ENCODE measurements around the gene B4GALT6. TPM values are rescaled to one million over a fixed set of nuclear protein-coding genes. Genes with fewer than 3 reads are reported as not detected.

Gene B4GALT6
- total and polyA plus RNA-seq, 2 of the 13 experiments (the other 11 are each of a cell fraction or from before 2014, with no cell fraction given) = 1.9 to 3.3 TPM

DNA sequence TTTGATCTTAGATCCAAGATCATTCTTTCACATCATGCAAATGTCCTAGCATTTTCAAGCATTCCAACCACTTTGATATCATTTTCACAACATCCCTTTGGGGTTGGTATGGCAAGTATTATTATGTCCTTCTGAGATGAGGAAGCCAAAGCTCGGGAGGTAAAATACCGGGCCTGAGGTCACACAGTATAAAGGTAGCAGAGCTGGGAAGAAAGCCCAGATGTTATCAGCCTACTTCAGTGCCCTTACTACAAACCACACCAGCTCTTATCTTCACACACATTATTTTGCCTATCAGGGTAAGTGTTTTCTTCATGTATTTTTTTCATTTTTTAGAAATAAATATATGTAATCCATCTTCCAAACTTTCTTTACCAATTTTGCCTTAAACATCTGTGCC lies 4.2 kb upstream of the B4GALT6 start:
- 0% methylated on average over 2 of the region's 2 CpGs for WGBS (ENCODE audit: low lambda C conversion rate)
- Histone ChIP-seq H3K36me3 (replicated peaks in 1 of 2; ENCODE audit: control insufficient read depth in 1 of 2, insufficient read depth in 2 of 2, low read length in 2 of 2) (no peaks in the 10 kb centered on the region), H3K79me2 (ENCODE audit: insufficient read depth, low read length) (no peaks in the 10 kb centered on the region), H4K20me1 (ENCODE audit: insufficient read depth, low read length) (no peaks in the 10 kb centered on the region), H3K4me2 (ENCODE audit: low read depth, low read length) (no peak overlapping the region), H3K9ac (ENCODE audit: insufficient read depth, low read depth, low read length) (no peak overlapping the region), H3K27ac (ENCODE audit: extremely low read length, insufficient read depth, low read length) (no peak overlapping the region), H3K4me3 (replicated peaks in 1 of 3; ENCODE audit: insufficient read depth in 1 of 3, low read depth in 2 of 3, low read length in 3 of 3) (no peak overlapping the region), H2AFZ (ENCODE audit: low read length) (no peak overlapping the region), H3K9me3 (ENCODE audit: low read length) (no peaks in the 10 kb centered on the region), H3K4me1 (ENCODE audit: insufficient read depth, low read length) (peaks cover 21% of the 10 kb centered on the region), H3K27me3 (ENCODE audit: control insufficient read depth in 1 of 2, insufficient read depth in 2 of 2, low read length in 2 of 2) (0 out of 5 replicates have a peak, but pooled peaks cover 1 to 3% of the 10 kb centered on the region in 2 experiments)
- ChIA-PET CTCF (ENCODE audit: low intra/inter-chr PET ratio, low total read pairs) (no interaction called here), POLR2A (no interaction called here)
- intact Hi-C loops (cut with micrococcal nuclease; ENCODE audit: unreplicated experiment) = loop anchor here (10.0 kb wide), 1 partner anchor 94 kb away; the partner anchor contains the start of gene TTR
- in situ Hi-C loops (cut with HindIII; ENCODE audit: extremely low pct_ligation_motif_present, low pct_unique_long_range_greater_than_20kb) = no loop called here
- no TSS peak for BruUV-seq (replicated peaks)
- TF ChIP-seq, protein P1, sequence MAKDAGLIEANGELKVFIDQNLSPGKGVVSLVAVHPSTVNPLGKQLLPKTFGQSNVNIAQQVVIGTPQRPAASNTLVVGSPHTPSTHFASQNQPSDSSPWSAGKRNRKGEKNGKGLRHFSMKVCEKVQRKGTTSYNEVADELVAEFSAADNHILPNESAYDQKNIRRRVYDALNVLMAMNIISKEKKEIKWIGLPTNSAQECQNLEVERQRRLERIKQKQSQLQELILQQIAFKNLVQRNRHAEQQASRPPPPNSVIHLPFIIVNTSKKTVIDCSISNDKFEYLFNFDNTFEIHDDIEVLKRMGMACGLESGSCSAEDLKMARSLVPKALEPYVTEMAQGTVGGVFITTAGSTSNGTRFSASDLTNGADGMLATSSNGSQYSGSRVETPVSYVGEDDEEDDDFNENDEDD (CRISPR knock-in tag; IDR thresholded peaks at IDR 0.05; ENCODE audit: borderline replicate concordance) = no peak
- TF ChIP-seq RELA (CRISPR knock-in tag; IDR thresholded peaks at IDR 0.05) = no peak
- TF ChIP-seq NCOA5 (CRISPR knock-in tag; IDR thresholded peaks at IDR 0.05) = no peak
- no peak for TF ChIP-seq NCOA1 (CRISPR knock-in tag; IDR thresholded peaks at IDR 0.05)
- no peak for TF ChIP-seq DR1 (CRISPR knock-in tag; IDR thresholded peaks at IDR 0.05)
- no peak for TF ChIP-seq MZF1 (CRISPR knock-in tag; IDR thresholded peaks at IDR 0.05; ENCODE audit: borderline replicate concordance)
- TF ChIP-seq ERF (CRISPR knock-in tag; IDR thresholded peaks at IDR 0.05) = no peak
- TF ChIP-seq FOXO1 (CRISPR knock-in tag; IDR thresholded peaks at IDR 0.05) = no peak
- no peak for TF ChIP-seq KDM2A (CRISPR knock-in tag; IDR thresholded peaks at IDR 0.05; ENCODE audit: borderline replicate concordance, low read depth)
- TF ChIP-seq, protein P2, sequence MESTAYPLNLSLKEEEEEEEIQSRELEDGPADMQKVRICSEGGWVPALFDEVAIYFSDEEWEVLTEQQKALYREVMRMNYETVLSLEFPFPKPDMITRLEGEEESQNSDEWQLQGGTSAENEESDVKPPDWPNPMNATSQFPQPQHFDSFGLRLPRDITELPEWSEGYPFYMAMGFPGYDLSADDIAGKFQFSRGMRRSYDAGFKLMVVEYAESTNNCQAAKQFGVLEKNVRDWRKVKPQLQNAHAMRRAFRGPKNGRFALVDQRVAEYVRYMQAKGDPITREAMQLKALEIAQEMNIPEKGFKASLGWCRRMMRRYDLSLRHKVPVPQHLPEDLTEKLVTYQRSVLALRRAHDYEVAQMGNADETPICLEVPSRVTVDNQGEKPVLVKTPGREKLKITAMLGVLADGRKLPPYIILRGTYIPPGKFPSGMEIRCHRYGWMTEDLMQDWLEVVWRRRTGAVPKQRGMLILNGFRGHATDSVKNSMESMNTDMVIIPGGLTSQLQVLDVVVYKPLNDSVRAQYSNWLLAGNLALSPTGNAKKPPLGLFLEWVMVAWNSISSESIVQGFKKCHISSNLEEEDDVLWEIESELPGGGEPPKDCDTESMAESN (CRISPR knock-in tag; conservative IDR thresholded peaks at IDR 0.05) = no peak
- TF ChIP-seq, protein P3, sequence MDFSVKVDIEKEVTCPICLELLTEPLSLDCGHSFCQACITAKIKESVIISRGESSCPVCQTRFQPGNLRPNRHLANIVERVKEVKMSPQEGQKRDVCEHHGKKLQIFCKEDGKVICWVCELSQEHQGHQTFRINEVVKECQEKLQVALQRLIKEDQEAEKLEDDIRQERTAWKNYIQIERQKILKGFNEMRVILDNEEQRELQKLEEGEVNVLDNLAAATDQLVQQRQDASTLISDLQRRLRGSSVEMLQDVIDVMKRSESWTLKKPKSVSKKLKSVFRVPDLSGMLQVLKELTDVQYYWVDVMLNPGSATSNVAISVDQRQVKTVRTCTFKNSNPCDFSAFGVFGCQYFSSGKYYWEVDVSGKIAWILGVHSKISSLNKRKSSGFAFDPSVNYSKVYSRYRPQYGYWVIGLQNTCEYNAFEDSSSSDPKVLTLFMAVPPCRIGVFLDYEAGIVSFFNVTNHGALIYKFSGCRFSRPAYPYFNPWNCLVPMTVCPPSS (IDR thresholded peaks at IDR 0.05) = no peak
- TF ChIP-seq SRSF4 (IDR thresholded peaks at IDR 0.05; ENCODE audit: low read depth, low read length, poor library complexity, severe bottlenecking) = no peak
- TF ChIP-seq, protein P4, sequence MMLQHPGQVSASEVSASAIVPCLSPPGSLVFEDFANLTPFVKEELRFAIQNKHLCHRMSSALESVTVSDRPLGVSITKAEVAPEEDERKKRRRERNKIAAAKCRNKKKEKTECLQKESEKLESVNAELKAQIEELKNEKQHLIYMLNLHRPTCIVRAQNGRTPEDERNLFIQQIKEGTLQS (CRISPR knock-in tag; IDR thresholded peaks at IDR 0.05) = no peak
- no peak for TF ChIP-seq ZNF44 (CRISPR knock-in tag; IDR thresholded peaks at IDR 0.05)
- TF ChIP-seq ZSCAN29 (CRISPR knock-in tag; conservative IDR thresholded peaks at IDR 0.05) = no peak
- TF ChIP-seq PITX1 (CRISPR knock-in tag; IDR thresholded peaks at IDR 0.05) = no peak
- TF ChIP-seq HOXA5 (CRISPR knock-in tag; IDR thresholded peaks at IDR 0.05) = no peak
- no peak for TF ChIP-seq MEIS1 (CRISPR knock-in tag; IDR thresholded peaks at IDR 0.05; ENCODE audit: borderline replicate concordance)
- DNase-seq (ENCODE audit: low spot score) (no peak), ATAC-seq (no peak), FAIRE-seq (no peak)

Measured in HepG2 (cell line).